Measurements from ENCODE around the gene BAHCC1. TPM values are rescaled to one million over a fixed set of nuclear protein-coding genes. Genes with fewer than 3 reads are reported as not detected.

Gene BAHCC1
- total RNA-seq, 1 donor from 2014 or later, result 10.7 TPM

GRCh38 chr17:81514739-81515529 lies 119.7 kb downstream of the BAHCC1 start:
- Mint-ChIP-seq H3K36me3 (ENCODE audit: low read depth, unreplicated experiment) (peaks cover 23% of the 10 kb centered on the region), H3K27ac (ENCODE audit: unreplicated experiment) (peak overlapping the region; percentile 85)
- peak; percentile 54 for DNase-seq (ENCODE audit: low spot score)

GRCh38 chr17:81515530-81516041 lies 120.3 kb downstream of the BAHCC1 start:
- Mint-ChIP-seq H3K27me3 (ENCODE audit: unreplicated experiment) (peaks cover 31% of the 10 kb centered on the region), H3K36me3 (ENCODE audit: low read depth, unreplicated experiment) (peaks cover 18% of the 10 kb centered on the region), H3K4me3 (ENCODE audit: unreplicated experiment) (peak overlapping the region; percentile 93), H3K27ac (ENCODE audit: unreplicated experiment) (peak overlapping the region; percentile 85), H3K4me1 (ENCODE audit: unreplicated experiment) (peaks cover 21% of the 10 kb centered on the region), H3K9me3 (ENCODE audit: unreplicated experiment) (no peaks in the 10 kb centered on the region)
- no peak for DNase-seq (ENCODE audit: low spot score)
- TF ChIP-seq CTCF (IDR thresholded peaks at IDR 0.05; ENCODE audit: unreplicated experiment), result no peak

More at GRCh38 chr17:81514739-81515529, 119.7 kb downstream of the BAHCC1 start:
- Mint-ChIP-seq H3K9me3 (ENCODE audit: unreplicated experiment) (no peaks in the 10 kb centered on the region), H3K27me3 (ENCODE audit: unreplicated experiment) (peaks cover 33% of the 10 kb centered on the region), H3K4me3 (ENCODE audit: unreplicated experiment) (peak overlapping the region; percentile 93), H3K4me1 (ENCODE audit: unreplicated experiment) (peaks cover 25% of the 10 kb centered on the region)
- no peak for TF ChIP-seq CTCF (IDR thresholded peaks at IDR 0.05; ENCODE audit: unreplicated experiment)

Small RNA genes within 50 kb of the gene (microRNA-seq; reads per million reads assigned to microRNA genes)
- gene MIR3186 (ENCODE audit: unreplicated experiment) (0.42 reads per million), gene MIR4740 (ENCODE audit: unreplicated experiment) (not detected)

Other genes with a start within 250 kb of the BAHCC1 start
- gene PVALEF, start 229.9 kb upstream of the BAHCC1 start, total RNA-seq (ENCODE audit: unreplicated experiment), result not detected
- gene AATK, start 229.2 kb upstream of the BAHCC1 start, total RNA-seq (ENCODE audit: unreplicated experiment), result 7.7 TPM
- gene CEP131, start 172.5 kb upstream of the BAHCC1 start, total RNA-seq (ENCODE audit: unreplicated experiment), result 21.1 TPM
- 43.8 TPM for gene TEPSIN, start 156.4 kb upstream of the BAHCC1 start, total RNA-seq (ENCODE audit: unreplicated experiment)
- 31.2 TPM for gene NDUFAF8, start 156.1 kb upstream of the BAHCC1 start, total RNA-seq (ENCODE audit: unreplicated experiment)
- 57.2 TPM for gene SLC38A10, start 100.2 kb upstream of the BAHCC1 start, total RNA-seq (ENCODE audit: unreplicated experiment)
- 4,184 TPM for gene ACTG1, start 117.3 kb downstream of the BAHCC1 start, total RNA-seq (ENCODE audit: unreplicated experiment)
- gene FSCN2, start 132.9 kb downstream of the BAHCC1 start, total RNA-seq (ENCODE audit: unreplicated experiment), result 1.5 TPM
- gene FAAP100, start 156.9 kb downstream of the BAHCC1 start, total RNA-seq (ENCODE audit: unreplicated experiment), result 40.6 TPM
- 133 TPM for gene NPLOC4, start 241.7 kb downstream of the BAHCC1 start, total RNA-seq (ENCODE audit: unreplicated experiment)
- 2.5 TPM for gene TSPAN10, start 241.7 kb downstream of the BAHCC1 start, total RNA-seq (ENCODE audit: unreplicated experiment)

Measured in endothelial cell (in vitro differentiated cells).